Psoas muscle (tissue), 8 donors: Measurements from ENCODE around the gene ZBTB16. TPM values are rescaled to one million over a fixed set of nuclear protein-coding genes. Genes with fewer than 3 reads are reported as not detected.
A peak's percentile ranks its signal among the peaks of the same experiment; 100 is the strongest.

Source experiments
- ATAC-seq, 4 donors: fragments of 200-7000 bp; cut with Tn5 transposase; one replicate each; pipeline ENCODE4 v1.9.1; 2020; ENCODE audit warnings: moderate library complexity in 3 of 4, mild to moderate bottlenecking in 2 of 4
- DNase-seq, 2 donors: peaks; one replicate each; pipeline ENCODE4 v3.0.0-alpha.2; 2020
- H3K27ac ChIP-seq: fragments of 200-600 bp; one replicate; pipeline ENCODE4 v1.8.0; 2022
- H3K27me3 ChIP-seq, 3 donors: fragments of 200-600 bp in 1 of 3; one replicate each; pipeline versions ENCODE4 v1.6.1 to v1.8.0; 2013 to 2022; ENCODE audit warnings: low read length in 2 of 3, mild to moderate bottlenecking in 2 of 3, moderate library complexity in 1 of 3; ENCODE audit not compliant: insufficient read depth in 3 of 3
- H3K36me3 ChIP-seq, 2 donors: fragments of 200-600 bp in 1 of 2; one replicate each; pipeline versions ENCODE4 v1.6.1 to v1.8.0; 2013 to 2022; ENCODE audit warnings: low read depth in 1 of 2, mild to moderate bottlenecking in 1 of 2, moderate library complexity in 1 of 2; ENCODE audit not compliant: insufficient read depth in 1 of 2
- H3K4me1 ChIP-seq: fragments of 200-600 bp; one replicate; pipeline ENCODE4 v1.8.0; 2022
- H3K4me3 ChIP-seq: fragments of 200-600 bp; one replicate; pipeline ENCODE4 v1.8.0; 2022; ENCODE audit warnings: mild to moderate bottlenecking
- H3K9me3 ChIP-seq: fragments of 200-600 bp; one replicate; pipeline ENCODE4 v1.8.0; 2022
- WGBS, 3 donors: extraction: QIAGEN DNeasy Blood & Tissue Kit; methylation state at CpG; one replicate each; pipeline versions ENCODE4 v1.1.6 to v1.1.7; 2013; 5-methylcytosine and 5-hydroxymethylcytosine counted together
- intact Hi-C, 2 donors: fragments of 100-400 bp; cut with DNase I; formaldehyde crosslinking; loops; one replicate each; pipeline versions ENCODE4 v1.11.0 to v1.14.2; 2022
- polyA plus RNA-seq, 3 donors: library from polyadenylated mRNA; stranded (reverse); fragments of 200-250 nt; gene quantifications; one replicate each; pipeline ENCODE4 v1.2.3, GENCODE V29; 2013
- total RNA-seq, 4 donors: library from RNA; stranded (reverse); fragmentation: NEBNext Ultra II Directional in 2 of 4; extraction: Animal tissue kit (Norgen Biotek cat#: 25700) in 2 of 4; gene quantifications; one replicate each; pipeline versions ENCODE4 v1.2.1 to v1.2.4, GENCODE V29; 2021 to 2023
- TF ChIP-seq, protein P1 (sequence below): fragments of 200-600 bp; IDR thresholded peaks from one replicate; pipeline ENCODE4 v1.8.0; 2022; ENCODE audit warnings: antibody characterized with exemption
- donor health status: healthy with polysubstance abuse.
- donor health status: DM: no; HTN: no; CAD: no; lungs with moderate emphysema.
- donor health status: Bipolar disorder and iron deficiency.
- donor health status: healthy.
- donor health status: DM: yes; HTN: yes; CAD: no.
- donor health status: DM: no; HTN: no; CAD: no.
- donor health status: DM: no; HTN: no; CAD: no.
- donor health status: DM: yes; HTN: yes; CAD: no.

Gene ZBTB16
- total and polyA plus RNA-seq, 7 donors: 11.7 to 299 (median 89.8) TPM

DNA sequence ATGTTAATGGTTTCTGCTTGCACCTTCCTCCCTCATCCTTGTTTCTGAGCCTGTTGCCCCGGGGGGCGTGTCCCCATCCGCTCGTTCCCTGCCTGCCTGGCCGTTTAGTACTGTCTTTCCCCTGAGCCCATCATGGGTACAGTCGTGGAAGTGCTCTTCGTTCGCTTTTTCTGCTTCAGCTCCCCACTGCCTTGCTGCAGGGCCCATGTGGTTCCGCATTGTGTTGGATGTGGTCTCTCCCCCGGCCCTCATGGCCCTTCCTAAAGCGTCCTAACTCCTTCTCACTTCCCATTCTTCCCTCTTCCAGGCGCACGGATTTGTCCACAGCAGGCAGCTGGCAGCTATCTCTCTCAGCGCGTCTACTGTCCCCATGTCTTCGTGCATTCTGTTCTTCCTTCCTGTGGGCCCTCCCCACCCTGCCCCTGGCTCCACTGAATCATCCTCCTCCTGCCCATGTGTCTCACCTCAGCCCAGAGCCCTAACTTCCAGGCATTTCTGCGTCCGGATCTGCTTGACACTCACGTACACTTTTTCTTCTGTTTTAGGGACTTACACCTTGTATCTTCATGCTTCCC lies 98.1 kb downstream of the ZBTB16 start:
- intact Hi-C loops: no loop called here
- peaks cover 0 to 3% of the 10 kb centered on the region in 2 donors for H3K36me3 ChIP-seq
- 45 to 70% (median 55%) methylated on average over 19 of the region's 19 CpGs for WGBS, 3 donors
- TF ChIP-seq, protein P1, sequence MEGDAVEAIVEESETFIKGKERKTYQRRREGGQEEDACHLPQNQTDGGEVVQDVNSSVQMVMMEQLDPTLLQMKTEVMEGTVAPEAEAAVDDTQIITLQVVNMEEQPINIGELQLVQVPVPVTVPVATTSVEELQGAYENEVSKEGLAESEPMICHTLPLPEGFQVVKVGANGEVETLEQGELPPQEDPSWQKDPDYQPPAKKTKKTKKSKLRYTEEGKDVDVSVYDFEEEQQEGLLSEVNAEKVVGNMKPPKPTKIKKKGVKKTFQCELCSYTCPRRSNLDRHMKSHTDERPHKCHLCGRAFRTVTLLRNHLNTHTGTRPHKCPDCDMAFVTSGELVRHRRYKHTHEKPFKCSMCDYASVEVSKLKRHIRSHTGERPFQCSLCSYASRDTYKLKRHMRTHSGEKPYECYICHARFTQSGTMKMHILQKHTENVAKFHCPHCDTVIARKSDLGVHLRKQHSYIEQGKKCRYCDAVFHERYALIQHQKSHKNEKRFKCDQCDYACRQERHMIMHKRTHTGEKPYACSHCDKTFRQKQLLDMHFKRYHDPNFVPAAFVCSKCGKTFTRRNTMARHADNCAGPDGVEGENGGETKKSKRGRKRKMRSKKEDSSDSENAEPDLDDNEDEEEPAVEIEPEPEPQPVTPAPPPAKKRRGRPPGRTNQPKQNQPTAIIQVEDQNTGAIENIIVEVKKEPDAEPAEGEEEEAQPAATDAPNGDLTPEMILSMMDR: no peak
- ATAC-seq (peak in 3 of 4 donors; percentile 6 to 21 (median 14)), DNase-seq (peak in 1 of 2 donors; percentile 85)
- H3K9me3 ChIP-seq: no peaks in the 10 kb centered on the region
- H3K27ac ChIP-seq: peak overlapping the region; percentile 99
- peaks cover 95% of the 10 kb centered on the region for H3K4me1 ChIP-seq
- H3K27me3 ChIP-seq: no peaks in the 10 kb centered on the region
- no peak overlapping the region for H3K4me3 ChIP-seq

DNA sequence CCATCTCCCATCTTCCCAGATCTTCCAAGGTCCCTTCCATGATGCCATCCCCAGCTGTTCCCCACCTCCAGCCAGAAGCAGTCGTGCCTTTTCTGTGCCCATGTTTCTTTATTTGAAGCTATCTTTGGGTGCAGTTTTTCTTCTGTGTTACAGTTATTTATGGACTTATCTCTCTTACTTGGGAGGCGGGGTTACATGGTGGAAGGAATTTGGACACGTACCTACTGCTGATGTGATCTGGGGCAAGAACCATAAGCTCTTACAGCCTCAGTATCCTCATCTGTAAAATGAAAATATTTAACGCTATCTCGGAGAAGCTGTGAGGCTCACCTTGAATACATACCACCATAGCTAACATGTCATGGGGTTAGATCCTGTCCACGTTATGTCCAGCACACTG lies 98.9 kb downstream of the ZBTB16 start:
- Histone ChIP-seq H3K27me3 (no peaks in the 10 kb centered on the region), H3K9me3 (no peaks in the 10 kb centered on the region), H3K27ac (peak overlapping the region; percentile 99), H3K36me3 (peaks cover 0 to 3% of the 10 kb centered on the region in 2 donors), H3K4me1 (peaks cover 91% of the 10 kb centered on the region), H3K4me3 (no peak overlapping the region)
- 33 to 56% (median 34%) methylated on average over 6 of the region's 6 CpGs for WGBS, 3 donors
- DNase-seq (peak in 1 of 2 donors; percentile 39), ATAC-seq (no peak)
- TF ChIP-seq, protein P1: no peak
- intact Hi-C loops: no loop called here

DNA sequence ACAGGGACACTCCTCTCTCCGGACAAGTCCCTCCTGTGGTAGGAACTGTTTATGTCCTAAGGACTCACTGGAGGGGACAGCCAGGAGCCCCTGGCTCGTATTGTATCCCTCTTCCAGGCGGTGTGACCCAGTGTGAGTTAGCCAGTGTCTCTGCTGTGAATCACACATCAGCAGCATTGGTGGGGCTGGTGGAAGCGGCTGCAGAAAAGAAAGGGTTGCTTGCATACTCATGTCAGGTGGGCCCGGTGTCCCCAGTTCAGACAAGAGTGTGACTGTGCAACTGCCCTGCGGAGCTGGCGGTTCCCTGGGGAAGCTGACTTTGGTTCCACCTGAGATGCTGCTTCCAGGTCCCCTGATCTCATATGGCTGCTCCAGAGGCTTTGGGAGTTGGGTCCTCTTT lies 99.4 kb downstream of the ZBTB16 start:
- H3K4me1 ChIP-seq: peaks cover 91% of the 10 kb centered on the region
- intact Hi-C loops: no loop called here
- 38 to 66% (median 42%) methylated on average over 7 of the region's 7 CpGs for WGBS, 3 donors

DNA sequence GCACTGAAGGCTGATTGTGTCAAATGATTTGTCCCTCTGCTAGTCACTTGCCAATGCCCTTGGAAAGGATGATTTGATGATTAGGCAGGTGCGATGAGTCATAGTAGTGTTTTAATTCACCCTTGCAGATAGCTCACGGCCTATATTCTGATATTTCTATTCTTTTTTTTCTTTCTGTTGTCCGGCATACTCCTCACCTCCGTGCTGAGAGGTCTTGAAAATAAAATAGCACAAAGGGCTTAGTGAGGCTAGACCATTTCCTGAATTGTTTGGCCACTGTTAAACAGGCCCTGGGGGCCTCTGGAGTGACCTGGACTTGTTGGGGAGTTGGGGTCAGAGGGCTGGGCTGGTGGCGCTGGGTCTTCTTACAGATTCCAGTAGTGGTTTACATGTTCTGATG lies 99.8 kb downstream of the ZBTB16 start:
- intact Hi-C loops: no loop called here
- Histone ChIP-seq H3K36me3 (peaks cover 0 to 3% of the 10 kb centered on the region in 2 donors), H3K27ac (peak overlapping the region; percentile 99), H3K27me3 (no peaks in the 10 kb centered on the region), H3K4me1 (peaks cover 91% of the 10 kb centered on the region), H3K4me3 (no peak overlapping the region), H3K9me3 (no peaks in the 10 kb centered on the region)
- TF ChIP-seq, protein P1: no peak
- peak in 1 of 2 donors; percentile 72 for DNase-seq
- peak in 2 of 4 donors; percentile 2 to 22 for ATAC-seq
- 13 to 31% (median 14%) methylated on average over 5 of the region's 5 CpGs for WGBS, 3 donors

More for the DNA sequence above, 99.4 kb downstream of the ZBTB16 start:
- Histone ChIP-seq H3K27me3 (no peaks in the 10 kb centered on the region), H3K9me3 (no peaks in the 10 kb centered on the region), H3K4me3 (no peak overlapping the region), H3K36me3 (peaks cover 0 to 3% of the 10 kb centered on the region in 2 donors), H3K27ac (peak overlapping the region; percentile 99)
- DNase-seq (peak; percentile 65 to 75), ATAC-seq (peak in 1 of 4 donors; percentile 16)
- TF ChIP-seq, protein P1: no peak
